ENCODE measurements around the gene OR8G5.
"Not testable (repeated sequence)": the region's sequence is repeated elsewhere in the genome, so short reads cannot be mapped to it uniquely, and the experiment has no call there.

The OR8G5 gene

DNA sequence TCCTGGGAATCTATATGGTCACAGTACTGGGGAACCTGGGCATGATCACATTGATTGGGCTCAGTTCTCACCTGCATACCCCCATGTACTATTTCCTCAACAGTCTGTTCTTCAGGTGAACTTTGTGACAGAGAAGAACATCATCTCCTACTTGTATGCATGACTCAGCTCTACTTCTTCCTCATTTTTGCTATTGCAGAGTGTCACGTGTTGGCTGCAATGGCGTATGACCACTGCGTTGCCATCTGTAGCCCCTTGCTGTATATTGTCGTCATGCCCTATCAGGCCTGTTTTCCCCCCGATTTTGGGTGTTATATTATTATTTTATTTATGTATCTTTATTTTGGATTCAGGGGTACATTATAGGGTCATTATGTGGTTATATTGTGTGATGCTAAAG, 17.7 kb upstream of the OR8G5 start:
- Histone ChIP-seq H3K27me3 (ENCODE audit: insufficient read depth, low read length) (no peaks in the 10 kb centered on the region), H3K79me2 (ENCODE audit: control insufficient read depth, insufficient read depth, low read length, unreplicated experiment) (no peaks in the 10 kb centered on the region)

DNA sequence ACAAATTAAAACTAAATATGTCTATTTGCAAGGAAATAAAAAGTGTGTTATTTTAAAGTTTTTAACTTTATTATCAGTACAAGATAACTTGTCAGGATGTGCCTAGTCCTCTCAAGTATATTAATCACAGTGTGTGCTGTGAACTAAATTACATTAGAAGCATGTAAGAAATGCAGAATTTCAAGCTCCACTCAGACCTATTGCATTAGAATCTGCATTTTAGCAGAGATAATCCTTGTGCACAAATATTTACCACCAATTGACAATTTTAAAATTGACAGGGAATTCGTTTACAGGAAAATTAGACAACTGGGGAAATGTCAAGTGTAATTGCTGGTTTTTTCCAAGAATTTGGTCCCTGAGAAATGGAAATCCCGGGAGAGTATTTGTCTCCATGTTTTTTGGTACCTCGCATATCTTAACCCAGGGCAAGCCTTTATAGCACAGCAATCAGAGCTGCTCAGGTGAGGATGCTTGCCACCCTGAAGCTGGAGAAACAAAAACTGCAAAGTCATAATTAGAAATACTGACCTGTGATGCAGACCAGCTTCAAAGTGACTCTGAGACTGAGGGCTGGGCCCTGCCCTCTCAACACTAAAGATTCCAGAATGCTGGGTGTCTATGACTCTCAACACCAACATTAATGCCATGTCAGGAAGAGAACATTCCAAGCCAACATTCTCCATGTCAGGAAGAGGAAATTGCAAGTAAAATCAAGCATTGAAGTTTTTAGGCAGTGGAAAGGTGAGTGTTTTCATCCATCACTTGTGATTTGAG, 15.4 kb upstream of the OR8G5 start, which contains the start of gene OR8G1:
Gene OR8G1 (plus strand): TSS at position 475 of the 777 bp plus-strand sequence. CDS start 8,581 bp downstream, outside the sequence.
- Histone ChIP-seq H3K4me1 (ENCODE audit: control insufficient read depth, insufficient read depth, low read length, unreplicated experiment) (no peaks in the 10 kb centered on the region), H3K4me3 (ENCODE audit: low read depth, low read length) (no peak within 1 kb of the TSS), H3K79me2 (ENCODE audit: control insufficient read depth, insufficient read depth, low read length, unreplicated experiment) (no peaks in the 10 kb centered on the region), H2AFZ (ENCODE audit: low read length, unreplicated experiment) (no peak within 1 kb of the TSS), H3K36me3 (ENCODE audit: insufficient read depth, low read length) (no peaks in the 10 kb centered on the region), H3K27me3 (ENCODE audit: insufficient read depth, low read length) (no peaks in the 10 kb centered on the region), H3K27ac (ENCODE audit: low read depth, low read length) (no peak within 1 kb of the TSS)

More for the DNA sequence above, 17.7 kb upstream of the OR8G5 start:
- Histone ChIP-seq H3K36me3 (ENCODE audit: insufficient read depth, low read length) (no peaks in the 10 kb centered on the region), H3K27ac (ENCODE audit: low read depth, low read length) (no peak overlapping the region), H3K4me3 (ENCODE audit: low read depth, low read length) (no peak overlapping the region), H2AFZ (ENCODE audit: low read length, unreplicated experiment) (no peak overlapping the region), H3K4me1 (ENCODE audit: control insufficient read depth, insufficient read depth, low read length, unreplicated experiment) (no peaks in the 10 kb centered on the region)

DNA sequence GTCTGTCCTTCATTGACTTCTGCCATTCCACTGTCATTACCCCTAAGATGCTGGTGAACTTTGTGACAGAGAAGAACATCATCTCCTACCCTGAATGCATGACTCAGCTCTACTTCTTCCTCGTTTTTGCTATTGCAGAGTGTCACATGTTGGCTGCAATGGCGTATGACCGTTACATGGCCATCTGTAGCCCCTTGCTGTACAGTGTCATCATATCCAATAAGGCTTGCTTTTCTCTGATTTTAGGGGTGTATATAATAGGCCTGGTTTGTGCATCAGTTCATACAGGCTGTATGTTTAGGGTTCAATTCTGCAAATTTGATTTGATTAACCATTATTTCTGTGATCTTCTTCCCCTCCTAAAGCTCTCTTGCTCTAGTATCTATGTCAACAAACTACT, 6.3 kb upstream of the OR8G5 start:
- not testable (repeated sequence) for H3K36me3 ChIP-seq (ENCODE audit: insufficient read depth, low read length); H2AFZ ChIP-seq (ENCODE audit: low read length, unreplicated experiment); H3K4me3 ChIP-seq (ENCODE audit: low read depth, low read length); H3K27ac ChIP-seq (ENCODE audit: low read depth, low read length); H3K4me1 ChIP-seq (ENCODE audit: control insufficient read depth, insufficient read depth, low read length, unreplicated experiment); H3K79me2 ChIP-seq (ENCODE audit: control insufficient read depth, insufficient read depth, low read length, unreplicated experiment); H3K27me3 ChIP-seq (ENCODE audit: insufficient read depth, low read length)

GRCh38 chr11:124265041-124265440, 8.9 kb downstream of the OR8G5 start:
- not testable (repeated sequence) for H3K36me3 ChIP-seq (ENCODE audit: insufficient read depth, low read length); H3K4me1 ChIP-seq (ENCODE audit: control insufficient read depth, insufficient read depth, low read length, unreplicated experiment); H3K4me3 ChIP-seq (ENCODE audit: low read depth, low read length); H3K27me3 ChIP-seq (ENCODE audit: insufficient read depth, low read length); H3K79me2 ChIP-seq (ENCODE audit: control insufficient read depth, insufficient read depth, low read length, unreplicated experiment); H3K27ac ChIP-seq (ENCODE audit: low read depth, low read length); H2AFZ ChIP-seq (ENCODE audit: low read length, unreplicated experiment)

DNA sequence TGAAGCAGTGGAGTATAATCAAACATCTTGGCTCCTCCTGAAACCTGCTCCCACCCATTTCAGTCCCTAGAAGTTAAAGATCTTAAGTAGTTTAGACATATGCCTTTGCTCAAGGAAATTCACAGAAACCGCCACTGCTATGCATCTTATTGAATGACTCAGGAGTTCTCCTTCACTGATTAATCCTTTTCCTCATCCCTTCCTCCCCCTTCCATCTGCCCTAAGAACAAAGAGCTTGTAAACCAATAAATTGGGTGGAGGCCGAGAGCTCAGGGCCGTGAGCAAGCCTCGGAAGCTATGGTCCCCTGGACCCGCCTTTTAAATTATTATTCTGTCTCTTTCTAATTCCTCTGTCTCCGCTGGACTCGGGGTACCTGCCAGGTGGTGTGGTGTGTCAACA, 14.7 kb downstream of the OR8G5 start:
- not testable (repeated sequence) for H3K4me3 ChIP-seq (ENCODE audit: low read depth, low read length); H3K27ac ChIP-seq (ENCODE audit: low read depth, low read length); H3K27me3 ChIP-seq (ENCODE audit: insufficient read depth, low read length); H3K4me1 ChIP-seq (ENCODE audit: control insufficient read depth, insufficient read depth, low read length, unreplicated experiment); H3K36me3 ChIP-seq (ENCODE audit: insufficient read depth, low read length); H3K79me2 ChIP-seq (ENCODE audit: control insufficient read depth, insufficient read depth, low read length, unreplicated experiment); H2AFZ ChIP-seq (ENCODE audit: low read length, unreplicated experiment)

- Histone ChIP-seq H2AFZ (ENCODE audit: low read length, unreplicated experiment) (no peak overlapping the region), H3K4me3 (ENCODE audit: low read depth, low read length) (no peak overlapping the region), H3K27ac (ENCODE audit: low read depth, low read length) (no peak overlapping the region), H3K27me3 (ENCODE audit: insufficient read depth, low read length) (no peaks in the 10 kb centered on the region), H3K36me3 (ENCODE audit: insufficient read depth, low read length) (no peaks in the 10 kb centered on the region), H3K4me1 (ENCODE audit: control insufficient read depth, insufficient read depth, low read length, unreplicated experiment) (peaks cover 3% of the 10 kb centered on the region), H3K79me2 (ENCODE audit: control insufficient read depth, insufficient read depth, low read length, unreplicated experiment) (no peaks in the 10 kb centered on the region)
Observed at GRCh38 chr11:124274000-124274399, 17.8 kb downstream of the OR8G5 start.

GRCh38 chr11:124276081-124276480, 19.9 kb downstream of the OR8G5 start:
- no peaks in the 10 kb centered on the region for H3K27me3 ChIP-seq (ENCODE audit: insufficient read depth, low read length)
- H3K4me3 ChIP-seq (ENCODE audit: low read depth, low read length) = no peak overlapping the region
- no peaks in the 10 kb centered on the region for H3K79me2 ChIP-seq (ENCODE audit: control insufficient read depth, insufficient read depth, low read length, unreplicated experiment)
- peaks cover 3% of the 10 kb centered on the region for H3K4me1 ChIP-seq (ENCODE audit: control insufficient read depth, insufficient read depth, low read length, unreplicated experiment)
- H3K36me3 ChIP-seq (ENCODE audit: insufficient read depth, low read length) = no peaks in the 10 kb centered on the region
- H3K27ac ChIP-seq (ENCODE audit: low read depth, low read length) = no peak overlapping the region
- H2AFZ ChIP-seq (ENCODE audit: low read length, unreplicated experiment) = no peak overlapping the region

GRCh38 chr11:124277207-124277606, 21.0 kb downstream of the OR8G5 start:
- H3K4me1 ChIP-seq (ENCODE audit: control insufficient read depth, insufficient read depth, low read length, unreplicated experiment) = peaks cover 3% of the 10 kb centered on the region
- no peak overlapping the region for H2AFZ ChIP-seq (ENCODE audit: low read length, unreplicated experiment)
- H3K36me3 ChIP-seq (ENCODE audit: insufficient read depth, low read length) = no peaks in the 10 kb centered on the region

DNA sequence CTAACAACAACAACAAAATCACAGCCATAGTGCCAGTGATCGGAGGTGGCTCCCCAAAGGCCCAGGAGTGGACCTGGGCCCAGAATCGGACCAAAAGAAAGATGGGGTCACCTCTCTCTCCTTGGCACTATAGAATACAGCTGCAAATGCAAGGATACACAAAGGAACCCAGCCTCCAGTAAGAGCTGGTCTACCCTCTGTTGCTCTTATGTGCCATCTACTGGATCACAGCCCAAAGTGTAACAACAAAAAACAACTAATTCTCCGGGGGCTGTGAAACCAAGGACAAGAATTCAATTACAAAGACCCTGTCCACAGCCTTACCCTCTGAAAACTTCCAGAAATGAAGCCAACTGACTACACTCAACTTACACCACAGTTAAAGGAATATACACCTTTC, 21.6 kb downstream of the OR8G5 start:
- Histone ChIP-seq H3K27ac (ENCODE audit: low read depth, low read length) (no peak overlapping the region), H3K79me2 (ENCODE audit: control insufficient read depth, insufficient read depth, low read length, unreplicated experiment) (no peaks in the 10 kb centered on the region), H2AFZ (ENCODE audit: low read length, unreplicated experiment) (no peak overlapping the region), H3K36me3 (ENCODE audit: insufficient read depth, low read length) (no peaks in the 10 kb centered on the region), H3K4me3 (ENCODE audit: low read depth, low read length) (no peak overlapping the region), H3K4me1 (ENCODE audit: control insufficient read depth, insufficient read depth, low read length, unreplicated experiment) (peaks cover 3% of the 10 kb centered on the region), H3K27me3 (ENCODE audit: insufficient read depth, low read length) (no peaks in the 10 kb centered on the region)

More at GRCh38 chr11:124277207-124277606, 21.0 kb downstream of the OR8G5 start:
- Histone ChIP-seq H3K27ac (ENCODE audit: low read depth, low read length) (no peak overlapping the region), H3K4me3 (ENCODE audit: low read depth, low read length) (no peak overlapping the region), H3K27me3 (ENCODE audit: insufficient read depth, low read length) (no peaks in the 10 kb centered on the region), H3K79me2 (ENCODE audit: control insufficient read depth, insufficient read depth, low read length, unreplicated experiment) (no peaks in the 10 kb centered on the region)

GRCh38 chr11:124278261-124278660, 22.1 kb downstream of the OR8G5 start:
- Histone ChIP-seq H3K4me1 (ENCODE audit: control insufficient read depth, insufficient read depth, low read length, unreplicated experiment) (peaks cover 3% of the 10 kb centered on the region), H3K79me2 (ENCODE audit: control insufficient read depth, insufficient read depth, low read length, unreplicated experiment) (no peaks in the 10 kb centered on the region), H2AFZ (ENCODE audit: low read length, unreplicated experiment) (no peak overlapping the region), H3K4me3 (ENCODE audit: low read depth, low read length) (no peak overlapping the region), H3K27ac (ENCODE audit: low read depth, low read length) (no peak overlapping the region), H3K36me3 (ENCODE audit: insufficient read depth, low read length) (no peaks in the 10 kb centered on the region), H3K27me3 (ENCODE audit: insufficient read depth, low read length) (no peaks in the 10 kb centered on the region)

DNA sequence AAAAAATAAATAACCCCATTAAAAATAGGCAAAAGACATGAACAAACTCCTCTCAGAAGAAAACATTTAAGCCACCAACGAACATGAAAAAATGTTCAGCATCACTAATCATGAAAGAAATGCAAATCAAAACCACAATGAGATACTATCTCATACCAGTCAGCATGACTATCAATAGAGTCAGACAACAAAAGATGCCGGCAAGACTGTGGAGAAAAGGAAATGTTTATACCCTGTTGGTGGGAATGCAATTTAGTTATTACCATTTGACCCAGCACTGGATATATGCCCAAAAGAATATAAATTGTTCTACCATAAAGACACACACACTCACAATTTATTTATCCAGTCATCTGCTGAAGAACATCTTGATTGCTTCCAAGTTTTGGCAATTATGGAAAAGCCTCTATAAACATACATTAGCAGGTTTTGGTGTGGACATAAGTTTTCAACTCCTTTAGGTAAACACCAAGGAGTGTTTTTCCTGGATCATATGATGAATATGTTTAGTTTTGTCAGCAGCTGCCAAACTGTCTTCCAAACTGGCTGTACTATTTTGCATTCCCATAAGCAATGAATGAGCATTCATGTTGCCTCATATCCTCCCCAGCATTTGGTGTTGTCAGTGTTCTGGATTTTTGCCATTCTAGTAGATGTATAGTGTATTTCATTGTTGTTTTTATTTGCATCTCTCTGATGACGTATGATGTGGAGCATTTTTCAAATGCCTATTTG, 29.6 kb downstream of the OR8G5 start:
- no peaks in the 10 kb centered on the region for H3K79me2 ChIP-seq (ENCODE audit: control insufficient read depth, insufficient read depth, low read length, unreplicated experiment)
- peaks cover 15% of the 10 kb centered on the region for H3K4me1 ChIP-seq (ENCODE audit: control insufficient read depth, insufficient read depth, low read length, unreplicated experiment)
- H3K36me3 ChIP-seq (ENCODE audit: insufficient read depth, low read length) = no peaks in the 10 kb centered on the region
- no peaks in the 10 kb centered on the region for H3K27me3 ChIP-seq (ENCODE audit: insufficient read depth, low read length)
- no peak overlapping the region for H2AFZ ChIP-seq (ENCODE audit: low read length, unreplicated experiment)
- peak overlapping the region; percentile 96 for H3K27ac ChIP-seq (ENCODE audit: low read depth, low read length)
- H3K4me3 ChIP-seq (ENCODE audit: low read depth, low read length) = peak overlapping the region; percentile 39; the same call in 1 of the 2 replicates
